Ovary (tissue), 9 donors: Measurements from ENCODE around the gene NFATC2IP. TPM values are rescaled to one million over a fixed set of nuclear protein-coding genes. Genes with fewer than 3 reads are reported as not detected.

Experiments used
- DNase-seq, 5 donors: peaks; one replicate each; pipeline ENCODE4 v3.0.0-alpha.2; 2019 to 2020
- H3K27ac ChIP-seq, 2 donors: fragments of 200-600 bp; one replicate each; pipeline versions ENCODE4 v1.5.1 to v1.8.0; 2019 to 2022
- H3K27me3 ChIP-seq: fragments of 200-600 bp; one replicate; pipeline ENCODE4 v1.8.0; 2022
- H3K36me3 ChIP-seq: fragments of 200-600 bp; sonication (generic); one replicate; pipeline ENCODE4 v1.5.1; 2019
- H3K4me1 ChIP-seq: one replicate; pipeline ENCODE4 v1.8.1; 2013; ENCODE audit warnings: mild to moderate bottlenecking, moderate library complexity; ENCODE audit not compliant: insufficient read depth
- H3K4me3 ChIP-seq: fragments of 200-600 bp; sonication (generic); one replicate; pipeline ENCODE4 v1.5.1; 2017
- H3K9me3 ChIP-seq, 2 donors: fragments of 200-600 bp in 1 of 2; sonication (generic) in 1 of 2; one replicate each; pipeline versions ENCODE4 v1.5.1 to v1.8.1; 2013 to 2019; ENCODE audit warnings: mild to moderate bottlenecking in 1 of 2, moderate library complexity in 1 of 2
- CTCF ChIP-seq, 3 donors: fragments of 450-650 bp in 2 of 3; fragments of 200-600 bp in 1 of 3; IDR thresholded peaks; one replicate each; pipeline versions ENCODE4 v1.5.1 to v1.8.0; 2016 to 2022; ENCODE audit warnings: antibody characterized with exemption in 3 of 3, mild to moderate bottlenecking in 1 of 3
- EP300 ChIP-seq: sonication (generic); formaldehyde crosslinking; IDR thresholded peaks from one replicate; pipeline ENCODE4 v1.6.1; 2017; ENCODE audit warnings: antibody characterized with exemption
- POLR2A ChIP-seq: fragments of 450-650 bp; IDR thresholded peaks from one replicate; pipeline ENCODE4 v1.6.1; 2017; ENCODE audit warnings: antibody characterized with exemption, mild to moderate bottlenecking, moderate library complexity
- whole genome bisulfite sequencing, 3 donors: extraction: QIAGEN DNeasy Blood & Tissue Kit in 1 of 3; methylation state at CpG; one replicate each; pipeline versions ENCODE4 v1.1.5 to v1.1.7; 2013 to 2017; 5-methylcytosine and 5-hydroxymethylcytosine counted together
- intact Hi-C, 4 donors: fragments of 100-400 bp; cut with DNase I; formaldehyde crosslinking; loops; one replicate each; pipeline versions ENCODE4 v1.11.0 to v1.15.1; 2022 to 2023
- polyA plus RNA-seq, 2 donors: library from polyadenylated mRNA; stranded (reverse); fragments of 200-250 nt in 1 of 2; fragments of 350-450 nt in 1 of 2; fragmentation: Illumina TruSeq in 1 of 2; extraction: RNeasy Lipid Tissue Mini Kit (QIAGEN cat#74804) in 1 of 2; gene quantifications; one replicate each; pipeline ENCODE4 v1.2.3, GENCODE V29; 2013 to 2014
- total RNA-seq, 7 donors: library from RNA; depleted of rRNA in 2 of 7; stranded (reverse); fragments of >200 nt in 2 of 7; fragmentation: NEBNext Ultra II Directional in 3 of 7; extraction: Animal tissue kit (Norgen Biotek cat#: 25700) in 3 of 7; gene quantifications; one replicate each; pipeline versions ENCODE4 v1.1.0 to v1.2.4, GENCODE V29; 2016 to 2023
- donor health status: DM: no; HTN: no; CAD: no; lungs with moderate emphysema.
- donor health status: DM: no; HTN: no; CAD: no.
- donor health status: Bipolar disorder and iron deficiency.
- donor health status: DM: yes; HTN: yes; CAD: no.
- donor health status: DM: no; HTN: no; CAD: no.
- donor health status: DM: yes; HTN: yes; CAD: no.

Gene NFATC2IP
- total and polyA plus RNA-seq, 9 donors = 17.9 to 31.5 (median 23.3) TPM

GRCh38 chr16:28983644-28984043 lies 32.9 kb downstream of the NFATC2IP start:
- intact Hi-C loops = loop anchor here in 1 of 4 donors (10.0 kb wide), 1 partner anchor 751 kb away; no protein-coding TSS in a partner anchor

GRCh38 chr16:28984091-28984490 lies 33.4 kb downstream of the NFATC2IP start:
- H3K27ac ChIP-seq = no peak overlapping the region
- intact Hi-C loops = loop anchor here in 1 of 4 donors (10.0 kb wide), 1 partner anchor 751 kb away; no protein-coding TSS in a partner anchor
- no peaks in the 10 kb centered on the region for H3K36me3 ChIP-seq
- TF ChIP-seq CTCF (IDR thresholded peaks at IDR 0.05) = no peak
- no peak for TF ChIP-seq POLR2A
- TF ChIP-seq EP300 = no peak
- H3K27me3 ChIP-seq = no peaks in the 10 kb centered on the region
- DNase-seq = no peak
- no peaks in the 10 kb centered on the region for H3K9me3 ChIP-seq
- H3K4me3 ChIP-seq = no peak overlapping the region
- H3K4me1 ChIP-seq = no peaks in the 10 kb centered on the region
- WGBS, 3 donors = 74 to 83% (median 75%) methylated on average over 9 to 12 of the region's 12 CpGs

More at GRCh38 chr16:28983644-28984043, 32.9 kb downstream of the NFATC2IP start:
- Histone ChIP-seq H3K36me3 (no peaks in the 10 kb centered on the region), H3K27ac (no peak overlapping the region), H3K27me3 (no peaks in the 10 kb centered on the region), H3K9me3 (no peaks in the 10 kb centered on the region), H3K4me3 (no peak overlapping the region), H3K4me1 (no peaks in the 10 kb centered on the region)
- 89 to 92% (median 91%) methylated on average over 18 of the region's 18 CpGs for WGBS, 3 donors
- TF ChIP-seq POLR2A (no peak), EP300 (no peak), CTCF (IDR thresholded peaks at IDR 0.05) (no peak)
- DNase-seq = no peak

GRCh38 chr16:28984619-28985135 lies 33.9 kb downstream of the NFATC2IP start, which contains the start of gene LAT:
Gene LAT (plus strand): TSS chr16:28985052. CDS start chr16:28985418, 366 bp downstream.
- TF ChIP-seq CTCF (IDR thresholded peaks at IDR 0.05) = no peak
- no peak for TF ChIP-seq POLR2A
- WGBS, 3 donors = 74 to 83% (median 78%) methylated on average over 6 to 24 of the region's 24 CpGs
- no peaks in the 10 kb centered on the region for H3K36me3 ChIP-seq
- H3K9me3 ChIP-seq = no peaks in the 10 kb centered on the region
- no peaks in the 10 kb centered on the region for H3K4me1 ChIP-seq
- H3K27ac ChIP-seq = no peak within 1 kb of the TSS
- DNase-seq = no peak
- intact Hi-C loops = loop anchor here in 1 of 4 donors (10.0 kb wide), 1 partner anchor 750 kb away; no protein-coding TSS in a partner anchor
- H3K27me3 ChIP-seq = no peaks in the 10 kb centered on the region
- H3K4me3 ChIP-seq = no peak within 1 kb of the TSS

- Histone ChIP-seq H3K27ac (no peak overlapping the region), H3K4me3 (no peak overlapping the region), H3K36me3 (no peaks in the 10 kb centered on the region), H3K4me1 (no peaks in the 10 kb centered on the region), H3K9me3 (no peaks in the 10 kb centered on the region), H3K27me3 (no peaks in the 10 kb centered on the region)
- no peak for TF ChIP-seq EP300
- no peak for TF ChIP-seq CTCF (IDR thresholded peaks at IDR 0.05)
- TF ChIP-seq POLR2A = no peak
- 85 to 90% (median 85%) methylated on average over 19 of the region's 19 CpGs for WGBS, 3 donors
- no peak for DNase-seq
- intact Hi-C loops = loop anchor here in 1 of 4 donors (10.0 kb wide), 1 partner anchor 749 kb away; no protein-coding TSS in a partner anchor
Observed at GRCh38 chr16:28985211-28986041, 34.7 kb downstream of the NFATC2IP start.
